ENCODE results near the gene IGF1. TPM values are rescaled to one million over a fixed set of nuclear protein-coding genes. Genes with fewer than 3 reads are reported as not detected.

IGF1 gene
- total and polyA plus RNA-seq, 8 donors = 0.89 to 14.5 (median 10.2) TPM

- no peaks in the 10 kb centered on the region for H3K4me1 ChIP-seq
- no peaks in the 10 kb centered on the region for H3K36me3 ChIP-seq
- DNase-seq = no peak
- no peak overlapping the region for H3K4me3 ChIP-seq
- no peak for TF ChIP-seq CTCF (IDR thresholded peaks at IDR 0.05)
- no peak for TF ChIP-seq EP300 (IDR thresholded peaks at IDR 0.05)
- no peak for TF ChIP-seq POLR2AphosphoS5 (IDR thresholded peaks at IDR 0.05)
- no peak for TF ChIP-seq POLR2A (IDR thresholded peaks at IDR 0.05)
- no peak overlapping the region for H3K27ac ChIP-seq
- no peaks in the 10 kb centered on the region for H3K27me3 ChIP-seq
- peaks cover 0 to 16% (median 11%) of the 10 kb centered on the region in 4 donors for H3K9me3 ChIP-seq
- 70 to 87% (median 81%) methylated on average over 4 of the region's 4 CpGs for WGBS, 5 donors
- intact Hi-C loops (cut with DNase I; ENCODE audit: low total_unique reads) = no loop called here
Measured at GRCh38 chr12:102351322-102351721, 129.0 kb downstream of the IGF1 start.

GRCh38 chr12:102350070-102350469 is 130.3 kb downstream of the IGF1 start:
- Histone ChIP-seq H3K4me3 (no peak overlapping the region), H3K36me3 (no peaks in the 10 kb centered on the region), H3K4me1 (no peaks in the 10 kb centered on the region), H3K9me3 (peaks cover 3 to 16% (median 11%) of the 10 kb centered on the region in 4 donors), H3K27me3 (no peaks in the 10 kb centered on the region), H3K27ac (no peak overlapping the region)
- no peak for DNase-seq
- WGBS, 5 donors = 37 to 68% (median 49%) methylated on average over 1 of the region's 1 CpG
- no peak for TF ChIP-seq EP300 (IDR thresholded peaks at IDR 0.05)
- intact Hi-C loops (cut with DNase I; ENCODE audit: low total_unique reads) = no loop called here

GRCh38 chr12:102349079-102349478 is 131.3 kb downstream of the IGF1 start:
- H3K9me3 ChIP-seq = peaks cover 1 to 8% (median 7%) of the 10 kb centered on the region in 4 donors
- H3K36me3 ChIP-seq = no peaks in the 10 kb centered on the region
- H3K27me3 ChIP-seq = no peaks in the 10 kb centered on the region
- WGBS, 5 donors = 65 to 70% (median 67%) methylated on average over 2 of the region's 2 CpGs
- no peak overlapping the region for H3K27ac ChIP-seq
- no peak for TF ChIP-seq CTCF (IDR thresholded peaks at IDR 0.05)
- TF ChIP-seq POLR2AphosphoS5 (IDR thresholded peaks at IDR 0.05) = no peak
- TF ChIP-seq POLR2A (IDR thresholded peaks at IDR 0.05) = no peak
- no peak for TF ChIP-seq EP300 (IDR thresholded peaks at IDR 0.05)
- H3K4me3 ChIP-seq = no peak overlapping the region
- H3K4me1 ChIP-seq = no peaks in the 10 kb centered on the region
- DNase-seq = no peak
- intact Hi-C loops (cut with DNase I; ENCODE audit: low total_unique reads) = no loop called here

- intact Hi-C loops (cut with DNase I; ENCODE audit: low total_unique reads) = no loop called here
- DNase-seq = peak in 1 of 2 donors; percentile 33
- H3K4me3 ChIP-seq = no peak overlapping the region
- H3K27me3 ChIP-seq = no peaks in the 10 kb centered on the region
- peaks cover 0 to 5% (median 2%) of the 10 kb centered on the region in 4 donors for H3K4me1 ChIP-seq
- H3K9me3 ChIP-seq = peaks cover 0 to 6% (median 0%) of the 10 kb centered on the region in 4 donors
- no peaks in the 10 kb centered on the region for H3K36me3 ChIP-seq
- no peak for TF ChIP-seq EP300 (IDR thresholded peaks at IDR 0.05)
- TF ChIP-seq POLR2A (IDR thresholded peaks at IDR 0.05) = no peak
- no peak for TF ChIP-seq CTCF (IDR thresholded peaks at IDR 0.05)
- TF ChIP-seq POLR2AphosphoS5 (IDR thresholded peaks at IDR 0.05) = no peak
- 53 to 73% (median 61%) methylated on average over 4 of the region's 4 CpGs for WGBS, 5 donors
- H3K27ac ChIP-seq = no peak overlapping the region
Measured at GRCh38 chr12:102347811-102348210, 132.6 kb downstream of the IGF1 start.
